HCT116 (cell line): ENCODE results near the gene GAD2. TPM values are rescaled to one million over a fixed set of nuclear protein-coding genes. Genes with fewer than 3 reads are reported as not detected.

Source experiments
- ATAC-seq: fragments of 200-7000 bp; cut with Tn5 transposase; 2 replicates; pipeline ENCODE4 v1.9.1; 2020; ENCODE audit warnings: mild to moderate bottlenecking, moderate library complexity
- BruUV-seq: library from RNA; stranded (reverse); fragments of 400-500 nt; replicated peaks from 2 replicates; lab custom pipeline; 2021; lab: Mats Ljungman, UMichigan
- CTCF ChIA-PET: fragments of 300-600 bp; sonication (Branson Sonifier 250); formaldehyde crosslinking; loops from one replicate; lab custom pipeline; 2021; ENCODE audit warnings: antibody characterized with exemption; lab: Charles Lee
- POLR2A ChIA-PET: fragments of 300-600, 350-600 bp; sonication (Branson Sonifier 250); formaldehyde crosslinking; loops from one replicate; lab custom pipeline; 2021; ENCODE audit warnings: antibody characterized with exemption; lab: Charles Lee
- RAD21 ChIA-PET, 2 experiments: fragments of 300-600 bp; sonication (Branson Sonifier 250); formaldehyde crosslinking; loops; one replicate each; lab custom pipeline; 2023; ENCODE audit warnings: low total read pairs in 2 of 2; ENCODE audit not compliant: uncharacterized antibody in 2 of 2, unreplicated experiment in 2 of 2, low non-redundant PET in 1 of 2; lab: Charles Lee
- DNase-seq: peaks from one replicate; pipeline ENCODE4 v3.0.0-alpha.2; 2010; ENCODE audit warnings: low read depth, low spot score
- H2AFZ ChIP-seq: fragments of 200-600 bp; shearing (Covaris generic), sonication (generic); 2 replicates; pipeline ENCODE4 v1.6.1; 2017; ENCODE audit warnings: low read depth, mixed run types, mixed read lengths, antibody characterized with exemption, low read length; ENCODE audit not compliant: poor library complexity, severe bottlenecking
- H3K27ac ChIP-seq: 2 replicates; pipeline ENCODE4 v1.5.1; 2012; ENCODE audit warnings: low read depth, low read length
- H3K27me3 ChIP-seq: fragments of 200-600 bp; sonication (generic); 2 replicates; pipeline ENCODE4 v1.6.1; 2016; ENCODE audit warnings: mixed run types, low read length, mixed read lengths; ENCODE audit not compliant: insufficient read depth
- H3K36me3 ChIP-seq, 2 experiments: fragments of 200-500 bp in 1 of 2; fragments of 200-600 bp in 1 of 2; sonication (Bioruptor generic) in 1 of 2; sonication (generic) in 1 of 2; 2 replicates each; pipeline versions ENCODE4 v1.5.1 to v1.6.1; 2014 to 2016; ENCODE audit warnings: low read length in 2 of 2, inconsistent platforms in 1 of 2, mixed read lengths in 1 of 2, mixed run types in 1 of 2; ENCODE audit not compliant: insufficient read depth in 2 of 2, control insufficient read depth in 1 of 2
- H3K4me1 ChIP-seq, 2 experiments: fragments of 200-600 bp in 1 of 2; sonication (generic) in 1 of 2; 2 replicates each; pipeline versions ENCODE4 v1.5.1 to v1.6.1; 2012 to 2017; ENCODE audit warnings: low read length in 2 of 2, inconsistent platforms in 1 of 2, mild to moderate bottlenecking in 1 of 2, mixed read lengths in 1 of 2, mixed run types in 1 of 2, moderate library complexity in 1 of 2; ENCODE audit not compliant: insufficient read depth in 2 of 2, control insufficient read depth in 1 of 2
- H3K4me2 ChIP-seq: fragments of 200-600 bp; sonication (generic); 2 replicates; pipeline ENCODE4 v1.6.1; 2017; ENCODE audit warnings: mixed run types, low read length, mixed read lengths
- H3K4me3 ChIP-seq, 2 experiments: fragments of 200-600 bp in 1 of 2; sonication (generic) in 1 of 2; replicated peaks in 1 of 2; 2 replicates each; pipeline ENCODE4 v1.5.1; 2011 to 2016; ENCODE audit warnings: low read length in 2 of 2, control low read depth in 1 of 2, low read depth in 1 of 2, mild to moderate bottlenecking in 1 of 2, mixed read lengths in 1 of 2, mixed run types in 1 of 2
- H3K79me2 ChIP-seq: fragments of 200-600 bp; sonication (generic); 2 replicates; pipeline ENCODE4 v1.6.1; 2017; ENCODE audit warnings: mild to moderate bottlenecking, mixed run types, low read length, moderate library complexity, mixed read lengths; ENCODE audit not compliant: insufficient read depth
- H3K9ac ChIP-seq: fragments of 200-600 bp; sonication (generic); 2 replicates; pipeline ENCODE4 v1.6.1; 2016; ENCODE audit warnings: low read length, mixed read lengths
- H3K9me2 ChIP-seq: fragments of 200-600 bp; sonication (generic), shearing (Covaris generic); 2 replicates; pipeline ENCODE4 v1.6.1; 2017; ENCODE audit warnings: mixed run types, mild to moderate bottlenecking, moderate library complexity; ENCODE audit not compliant: insufficient read depth
- H3K9me3 ChIP-seq, 2 experiments: fragments of 200-500 bp in 1 of 2; fragments of 200-600 bp in 1 of 2; sonication (Bioruptor generic) in 1 of 2; sonication (generic) in 1 of 2; 2 replicates each; pipeline ENCODE4 v1.6.1; 2014 to 2017; ENCODE audit warnings: low read length in 2 of 2, mixed read lengths in 2 of 2, inconsistent platforms in 1 of 2, low read depth in 1 of 2, mild to moderate bottlenecking in 1 of 2, mixed run types in 1 of 2, moderate library complexity in 1 of 2; ENCODE audit not compliant: control insufficient read depth in 1 of 2, insufficient read depth in 1 of 2
- H4K20me1 ChIP-seq: fragments of 200-600 bp; sonication (generic), shearing (Covaris generic); 2 replicates; pipeline ENCODE4 v1.6.1; 2017; ENCODE audit warnings: mixed run types, mild to moderate bottlenecking, moderate library complexity; ENCODE audit not compliant: insufficient read depth
- CBX3 ChIP-seq: IDR thresholded peaks from 2 replicates; pipeline ENCODE4 v1.6.1; 2012; ENCODE audit warnings: low read depth
- CEBPB ChIP-seq: IDR thresholded peaks from 2 replicates; pipeline ENCODE4 v1.6.1; 2012; ENCODE audit warnings: low read depth
- EZH2 ChIP-seq: fragments of 200-600 bp; sonication (generic); IDR thresholded peaks from 2 replicates; pipeline ENCODE4 v1.6.1; 2017; ENCODE audit warnings: antibody characterized with exemption, mixed run types
- FOSL1 ChIP-seq: IDR thresholded peaks from 2 replicates; pipeline ENCODE4 v1.6.1; 2012; ENCODE audit warnings: low read depth
- POLR2AphosphoS5 ChIP-seq: IDR thresholded peaks from 2 replicates; pipeline ENCODE4 v1.6.1; 2011; ENCODE audit warnings: mild to moderate bottlenecking, low read depth, low read length, moderate library complexity
- SP1 ChIP-seq: IDR thresholded peaks from 2 replicates; pipeline ENCODE4 v1.6.1; 2012; ENCODE audit warnings: low read depth
- SRF ChIP-seq: IDR thresholded peaks from 2 replicates; pipeline ENCODE4 v1.6.1; 2012; ENCODE audit warnings: low read depth
- ZFX ChIP-seq: fragments of 450-650 bp; IDR thresholded peaks from 2 replicates; pipeline ENCODE4 v1.6.1; 2017
- intact Hi-C: fragments of 100-400 bp; cut with micrococcal nuclease; formaldehyde crosslinking; loops from 2 replicates; pipeline ENCODE4 v1.10.0; 2022
- total RNA-seq: library from RNA; stranded (reverse); gene quantifications from one replicate; pipeline ENCODE4 v1.2.1, GENCODE V29; 2021; ENCODE audit not compliant: unreplicated experiment
- TF ChIP-seq, protein P1 (sequence below): IDR thresholded peaks from 2 replicates; pipeline ENCODE4 v1.6.1; 2012
- TF ChIP-seq, protein P2 (sequence below): IDR thresholded peaks from 2 replicates; pipeline ENCODE4 v1.6.1; 2011; ENCODE audit warnings: mild to moderate bottlenecking, low read length, moderate library complexity; ENCODE audit not compliant: insufficient replicate concordance; ENCODE audit errors: extremely low read depth

The GAD2 gene
- total RNA-seq, 1 experiment from 2014 or later: not detected

DNA sequence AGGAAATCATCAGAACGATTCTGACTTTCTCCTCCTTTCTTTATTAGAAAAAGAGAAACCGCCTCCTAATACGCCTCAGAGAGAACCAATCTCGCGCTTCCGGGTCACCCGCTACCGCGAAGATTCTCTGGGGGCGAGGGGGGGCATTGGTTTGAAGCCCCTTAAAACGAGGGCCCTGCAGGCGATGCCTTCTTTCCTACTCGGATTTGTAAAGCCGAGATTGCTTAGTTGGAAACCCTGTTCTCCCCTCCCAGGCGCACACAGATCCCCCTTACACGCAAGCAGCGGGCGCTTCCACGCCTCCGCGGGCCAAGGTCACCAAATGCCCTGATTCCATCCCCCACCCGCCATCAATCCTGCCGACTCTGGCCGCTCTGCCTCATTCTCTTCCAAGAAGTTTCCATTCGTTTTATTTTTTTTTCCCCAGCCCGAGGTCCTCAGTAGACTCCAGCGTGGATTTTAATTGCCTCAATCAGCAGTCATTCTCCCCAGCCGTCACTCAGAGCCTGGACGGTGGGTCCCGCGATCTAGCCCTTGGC, 1.1 kb upstream of the GAD2 start:
- CTCF ChIA-PET: no interaction called here
- peaks cover 9% of the 10 kb centered on the region for H3K27me3 ChIP-seq

More for the DNA sequence above, 1.1 kb upstream of the GAD2 start:
- POLR2A ChIA-PET: no interaction called here
- H3K9me2 ChIP-seq: no peaks in the 10 kb centered on the region
- ATAC-seq: no peak
- BruUV-seq: no TSS peak
- RAD21 ChIA-PET: no interaction called here
- no peak for TF ChIP-seq SRF
- TF ChIP-seq, protein P1, sequence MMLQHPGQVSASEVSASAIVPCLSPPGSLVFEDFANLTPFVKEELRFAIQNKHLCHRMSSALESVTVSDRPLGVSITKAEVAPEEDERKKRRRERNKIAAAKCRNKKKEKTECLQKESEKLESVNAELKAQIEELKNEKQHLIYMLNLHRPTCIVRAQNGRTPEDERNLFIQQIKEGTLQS: no peak
- TF ChIP-seq ZFX: no peak
- no peak for TF ChIP-seq FOSL1
- TF ChIP-seq CBX3: no peak
- no peak for TF ChIP-seq POLR2AphosphoS5
- TF ChIP-seq, protein P2, sequence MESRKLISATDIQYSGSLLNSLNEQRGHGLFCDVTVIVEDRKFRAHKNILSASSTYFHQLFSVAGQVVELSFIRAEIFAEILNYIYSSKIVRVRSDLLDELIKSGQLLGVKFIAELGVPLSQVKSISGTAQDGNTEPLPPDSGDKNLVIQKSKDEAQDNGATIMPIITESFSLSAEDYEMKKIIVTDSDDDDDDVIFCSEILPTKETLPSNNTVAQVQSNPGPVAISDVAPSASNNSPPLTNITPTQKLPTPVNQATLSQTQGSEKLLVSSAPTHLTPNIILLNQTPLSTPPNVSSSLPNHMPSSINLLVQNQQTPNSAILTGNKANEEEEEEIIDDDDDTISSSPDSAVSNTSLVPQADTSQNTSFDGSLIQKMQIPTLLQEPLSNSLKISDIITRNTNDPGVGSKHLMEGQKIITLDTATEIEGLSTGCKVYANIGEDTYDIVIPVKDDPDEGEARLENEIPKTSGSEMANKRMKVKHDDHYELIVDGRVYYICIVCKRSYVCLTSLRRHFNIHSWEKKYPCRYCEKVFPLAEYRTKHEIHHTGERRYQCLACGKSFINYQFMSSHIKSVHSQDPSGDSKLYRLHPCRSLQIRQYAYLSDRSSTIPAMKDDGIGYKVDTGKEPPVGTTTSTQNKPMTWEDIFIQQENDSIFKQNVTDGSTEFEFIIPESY: no peak
- TF ChIP-seq SP1: no peak
- no peak for TF ChIP-seq EZH2
- TF ChIP-seq CEBPB: no peak
- TF ChIP-seq, all 23 proteins: peak for 0
- DNase-seq: no peak
- intact Hi-C loops: no loop called here
- no peak overlapping the region for H3K9ac ChIP-seq
- no peaks in the 10 kb centered on the region for H3K9me3 ChIP-seq
- no peaks in the 10 kb centered on the region for H3K79me2 ChIP-seq
- no peaks in the 10 kb centered on the region for H4K20me1 ChIP-seq
- H3K4me3 ChIP-seq: no peak overlapping the region
- no peaks in the 10 kb centered on the region for H3K4me1 ChIP-seq
- H3K4me2 ChIP-seq: no peak overlapping the region
- no peaks in the 10 kb centered on the region for H3K36me3 ChIP-seq
- H2AFZ ChIP-seq: no peak overlapping the region
- H3K27ac ChIP-seq: no peak overlapping the region
